SK-N-SH treated with all-trans-retinoic acid at 6 μM for 48 hours (cell line): ENCODE measurements around the gene SCN4A.

Experiments
- ATAC-seq: fragments of 200-7000 bp; cut with Tn5 transposase; 3 replicates; pipeline ENCODE4 v1.9.1; 2020; ENCODE audit warnings: mild to moderate bottlenecking, moderate library complexity
- ARNTL ChIP-seq: fragments of 450-650 bp; formaldehyde crosslinking; IDR thresholded peaks from 2 replicates; pipeline ENCODE4 v1.5.0; 2020; ENCODE audit warnings: low read depth, mild to moderate bottlenecking, moderate library complexity, borderline replicate concordance
- BACH2 ChIP-seq: fragments of 250-450 bp; sonication (Bioruptor Pico); IDR thresholded peaks from 2 replicates; pipeline ENCODE4 v1.9.0; 2021; ENCODE audit warnings: mild to moderate bottlenecking, borderline replicate concordance
- CSDC2 ChIP-seq: fragments of 250-450 bp; sonication (Bioruptor Pico); IDR thresholded peaks from 2 replicates; pipeline ENCODE4 v1.5.0; 2020; ENCODE audit warnings: mild to moderate bottlenecking, moderate library complexity
- CSRNP3 ChIP-seq: fragments of 250-450 bp; sonication (Bioruptor Pico); IDR thresholded peaks from 2 replicates; pipeline ENCODE4 v1.5.1; 2021; ENCODE audit warnings: mild to moderate bottlenecking, moderate library complexity
- ESRRG ChIP-seq: fragments of 250-450 bp; sonication (Bioruptor Pico); IDR thresholded peaks from 2 replicates; pipeline ENCODE4 v1.6.1; 2021; ENCODE audit warnings: mild to moderate bottlenecking
- GLIS3 ChIP-seq: fragments of 250-450 bp; sonication (Bioruptor Pico); IDR thresholded peaks from 2 replicates; pipeline ENCODE4 v1.5.0; 2020; ENCODE audit warnings: mild to moderate bottlenecking, moderate library complexity
- ISL1 ChIP-seq: fragments of 250-450 bp; sonication (Bioruptor Pico); IDR thresholded peaks from 2 replicates; pipeline ENCODE4 v2.1.2; 2022; ENCODE audit warnings: mild to moderate bottlenecking, moderate library complexity
- OSR1 ChIP-seq: fragments of 250-450 bp; sonication (Bioruptor Pico); IDR thresholded peaks from 2 replicates; pipeline ENCODE4 v1.8.0; 2022; ENCODE audit warnings: moderate library complexity, mild to moderate bottlenecking, inconsistent platforms
- PATZ1 ChIP-seq: fragments of 250-450 bp; sonication (Bioruptor Pico); IDR thresholded peaks from 2 replicates; pipeline ENCODE4 v1.8.0; 2020; ENCODE audit warnings: mild to moderate bottlenecking, moderate library complexity, borderline replicate concordance
- PPARA ChIP-seq: fragments of 250-450 bp; sonication (Bioruptor Pico); IDR thresholded peaks from 2 replicates; pipeline ENCODE4 v1.5.0; 2020; ENCODE audit warnings: mild to moderate bottlenecking, borderline replicate concordance
- RARB ChIP-seq: fragments of 250-450 bp; sonication (Bioruptor Pico); IDR thresholded peaks from 2 replicates; pipeline ENCODE4 v1.8.0; 2021; ENCODE audit warnings: mild to moderate bottlenecking, moderate library complexity
- SNAI2 ChIP-seq: fragments of 250-450 bp; sonication (Bioruptor Pico); IDR thresholded peaks from 2 replicates; pipeline ENCODE4 v1.5.0; 2020; ENCODE audit warnings: mild to moderate bottlenecking, moderate library complexity
- TCF4 ChIP-seq: fragments of 250-450 bp; sonication (Bioruptor Pico); IDR thresholded peaks from 2 replicates; pipeline ENCODE4 v1.8.0; 2021; ENCODE audit warnings: mild to moderate bottlenecking, moderate library complexity, borderline replicate concordance
- TOX ChIP-seq: fragments of 250-450 bp; sonication (Bioruptor Pico); IDR thresholded peaks from 2 replicates; pipeline ENCODE4 v1.8.0; 2021; ENCODE audit warnings: mild to moderate bottlenecking, moderate library complexity, borderline replicate concordance
- TSHZ2 ChIP-seq: fragments of 250-450 bp; sonication (Bioruptor Pico); IDR thresholded peaks from 2 replicates; pipeline ENCODE4 v1.5.0; 2020; ENCODE audit warnings: mild to moderate bottlenecking, moderate library complexity
- ZC3H10 ChIP-seq: fragments of 250-450 bp; sonication (Bioruptor Pico); IDR thresholded peaks from 2 replicates; pipeline ENCODE4 v1.5.1; 2021; ENCODE audit warnings: mild to moderate bottlenecking, moderate library complexity
- ZNF565 ChIP-seq: fragments of 450-650 bp; formaldehyde crosslinking; conservative IDR thresholded peaks from 2 replicates; pipeline ENCODE4 v1.5.0; 2020; ENCODE audit warnings: low read depth, mild to moderate bottlenecking, moderate library complexity
- ZNF70 ChIP-seq: fragments of 450-650 bp; formaldehyde crosslinking; IDR thresholded peaks from 2 replicates; pipeline ENCODE4 v1.5.0; 2020; ENCODE audit warnings: mild to moderate bottlenecking, moderate library complexity
- ZNF8 ChIP-seq: fragments of 450-650 bp; formaldehyde crosslinking; IDR thresholded peaks from 2 replicates; pipeline ENCODE4 v1.5.0; 2020; ENCODE audit warnings: mild to moderate bottlenecking, moderate library complexity
- TF ChIP-seq, protein P1 (sequence below): fragments of 250-450 bp; sonication (Bioruptor Pico); IDR thresholded peaks from 2 replicates; pipeline ENCODE4 v1.5.1; 2020; ENCODE audit warnings: low read depth, mild to moderate bottlenecking, moderate library complexity
- TF ChIP-seq, protein P2 (sequence below): fragments of 250-450 bp; sonication (Bioruptor Pico); IDR thresholded peaks from 2 replicates; pipeline ENCODE4 v1.8.0; 2021; ENCODE audit warnings: low read depth, mild to moderate bottlenecking, moderate library complexity, borderline replicate concordance

Gene SCN4A

GRCh38 chr17:63932721-63933120 lies 40.0 kb downstream of the SCN4A start (continued):
- TF ChIP-seq, protein P1, sequence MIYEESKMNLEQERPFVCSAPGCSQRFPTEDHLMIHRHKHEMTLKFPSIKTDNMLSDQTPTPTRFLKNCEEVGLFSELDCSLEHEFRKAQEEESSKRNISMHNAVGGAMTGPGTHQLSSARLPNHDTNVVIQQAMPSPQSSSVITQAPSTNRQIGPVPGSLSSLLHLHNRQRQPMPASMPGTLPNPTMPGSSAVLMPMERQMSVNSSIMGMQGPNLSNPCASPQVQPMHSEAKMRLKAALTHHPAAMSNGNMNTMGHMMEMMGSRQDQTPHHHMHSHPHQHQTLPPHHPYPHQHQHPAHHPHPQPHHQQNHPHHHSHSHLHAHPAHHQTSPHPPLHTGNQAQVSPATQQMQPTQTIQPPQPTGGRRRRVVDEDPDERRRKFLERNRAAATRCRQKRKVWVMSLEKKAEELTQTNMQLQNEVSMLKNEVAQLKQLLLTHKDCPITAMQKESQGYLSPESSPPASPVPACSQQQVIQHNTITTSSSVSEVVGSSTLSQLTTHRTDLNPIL (CRISPR knock-in tag) = no peak
- no peak for TF ChIP-seq ZC3H10 (CRISPR knock-in tag)
- TF ChIP-seq BACH2 (CRISPR knock-in tag) = no peak

GRCh38 chr17:63931981-63932561 lies 40.6 kb downstream of the SCN4A start, which contains the start of gene CD79B:
CD79B (minus strand) TSS chr17:63932331; CDS start chr17:63932261, 70 bp downstream.
- ATAC-seq = no peak
- TF ChIP-seq ZNF70 (no peak), CSDC2 (CRISPR knock-in tag) (no peak), SNAI2 (CRISPR knock-in tag) (no peak), PATZ1 (no peak), CSRNP3 (no peak), ESRRG (CRISPR knock-in tag) (no peak), ZC3H10 (CRISPR knock-in tag) (no peak), TCF4 (CRISPR knock-in tag) (no peak), ZNF565 (no peak), RARB (CRISPR knock-in tag) (no peak), BACH2 (CRISPR knock-in tag) (no peak), ISL1 (CRISPR knock-in tag) (no peak), OSR1 (CRISPR knock-in tag) (no peak), TOX (CRISPR knock-in tag) (no peak), PPARA (no peak)
- TF ChIP-seq, protein P1 (CRISPR knock-in tag) = no peak
- TF ChIP-seq, protein P2, sequence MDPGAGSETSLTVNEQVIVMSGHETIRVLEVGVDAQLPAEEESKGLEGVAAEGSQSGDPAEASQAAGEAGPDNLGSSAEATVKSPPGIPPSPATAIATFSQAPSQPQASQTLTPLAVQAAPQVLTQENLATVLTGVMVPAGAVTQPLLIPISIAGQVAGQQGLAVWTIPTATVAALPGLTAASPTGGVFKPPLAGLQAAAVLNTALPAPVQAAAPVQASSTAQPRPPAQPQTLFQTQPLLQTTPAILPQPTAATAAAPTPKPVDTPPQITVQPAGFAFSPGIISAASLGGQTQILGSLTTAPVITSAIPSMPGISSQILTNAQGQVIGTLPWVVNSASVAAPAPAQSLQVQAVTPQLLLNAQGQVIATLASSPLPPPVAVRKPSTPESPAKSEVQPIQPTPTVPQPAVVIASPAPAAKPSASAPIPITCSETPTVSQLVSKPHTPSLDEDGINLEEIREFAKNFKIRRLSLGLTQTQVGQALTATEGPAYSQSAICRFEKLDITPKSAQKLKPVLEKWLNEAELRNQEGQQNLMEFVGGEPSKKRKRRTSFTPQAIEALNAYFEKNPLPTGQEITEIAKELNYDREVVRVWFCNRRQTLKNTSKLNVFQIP = no peak

- no peak for ATAC-seq
- TF ChIP-seq PPARA (no peak), ZNF565 (no peak), CSRNP3 (no peak), ZC3H10 (CRISPR knock-in tag) (no peak), RARB (CRISPR knock-in tag) (no peak), TSHZ2 (no peak), GLIS3 (no peak), ZNF70 (no peak), ESRRG (CRISPR knock-in tag) (no peak), OSR1 (CRISPR knock-in tag) (no peak), CSDC2 (CRISPR knock-in tag) (no peak), ARNTL (CRISPR knock-in tag) (no peak), ISL1 (CRISPR knock-in tag) (no peak), BACH2 (CRISPR knock-in tag) (no peak), TCF4 (CRISPR knock-in tag) (no peak), SNAI2 (CRISPR knock-in tag) (no peak), PATZ1 (no peak), ZNF8 (CRISPR knock-in tag) (no peak)
Observed at GRCh38 chr17:63930951-63931575, 41.7 kb downstream of the SCN4A start.
